Peyer's patch (tissue), 4 donors: ENCODE results near the gene EVA1A.

Experiments used
- CTCF ChIP-seq, 6 experiments: fragments of 450-650 bp in 4 of 6; fragments of 200-600 bp in 2 of 6; sonication (generic) in 1 of 6; IDR thresholded peaks; one replicate each; pipeline ENCODE4 v1.5.1; 2017 to 2019; ENCODE audit warnings: antibody characterized with exemption in 6 of 6, mild to moderate bottlenecking in 3 of 6, moderate library complexity in 1 of 6
- POLR2A ChIP-seq, 2 donors: fragments of 450-650 bp; IDR thresholded peaks; one replicate each; pipeline ENCODE4 v1.5.1; 2017; ENCODE audit warnings: antibody characterized with exemption in 2 of 2, mild to moderate bottlenecking in 2 of 2, moderate library complexity in 2 of 2

GRCh38 chr2:75602724-75603342, 42.1 kb upstream of the EVA1A start:
- TF ChIP-seq CTCF (IDR thresholded peaks at IDR 0.05) = peak in 1 of 6 experiments; percentile 4
- TF ChIP-seq POLR2A (IDR thresholded peaks at IDR 0.05) = no peak
